SHP77 (cell line): ENCODE measurements around the gene NPBWR2.
"Not testable (repeated sequence)": the region's sequence is repeated elsewhere in the genome, so short reads cannot be mapped to it uniquely, and the experiment has no call there.

ENCODE experiments used
- DNase-seq, 2 experiments: peaks; one replicate each; lab custom pipeline; 2025; lab: John Stamatoyannopoulos, UW

Gene NPBWR2

DNA sequence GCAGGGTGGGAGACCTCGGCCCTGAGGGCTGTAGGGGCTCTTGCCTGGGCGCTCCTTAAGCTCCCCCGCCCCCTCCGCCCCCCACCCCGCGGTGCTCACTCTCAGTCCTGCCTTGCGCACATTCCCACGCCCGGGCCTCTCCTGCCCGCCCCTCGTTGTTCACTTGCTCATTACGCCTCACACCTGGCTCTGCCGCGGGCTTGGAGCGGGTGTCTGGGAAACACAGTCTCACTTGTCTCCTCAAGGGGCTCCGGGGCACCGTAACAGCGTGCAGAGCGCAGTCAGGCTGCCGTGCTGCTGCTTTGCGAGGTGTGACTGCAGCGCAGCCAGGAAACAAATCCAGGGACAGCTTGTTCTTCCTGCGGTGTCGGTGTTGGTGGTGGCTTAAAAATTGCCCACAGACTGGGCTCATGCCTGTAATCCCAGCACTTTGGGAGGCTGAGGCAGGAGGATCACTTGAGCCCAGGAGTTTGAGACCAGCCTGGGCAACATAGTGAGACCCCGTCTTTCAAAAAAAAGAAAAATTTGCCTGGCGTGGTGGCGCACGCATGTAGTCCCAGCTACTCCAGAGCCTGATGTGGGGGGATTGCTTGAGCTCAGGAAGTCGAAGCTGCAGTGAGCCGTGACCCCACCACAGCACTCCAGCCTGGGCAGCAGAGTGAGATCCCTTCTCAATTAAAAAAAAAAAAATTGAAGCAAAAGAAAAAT is 4.6 kb downstream of the NPBWR2 start:
- peak; percentile 70 to 84 for DNase-seq

DNA sequence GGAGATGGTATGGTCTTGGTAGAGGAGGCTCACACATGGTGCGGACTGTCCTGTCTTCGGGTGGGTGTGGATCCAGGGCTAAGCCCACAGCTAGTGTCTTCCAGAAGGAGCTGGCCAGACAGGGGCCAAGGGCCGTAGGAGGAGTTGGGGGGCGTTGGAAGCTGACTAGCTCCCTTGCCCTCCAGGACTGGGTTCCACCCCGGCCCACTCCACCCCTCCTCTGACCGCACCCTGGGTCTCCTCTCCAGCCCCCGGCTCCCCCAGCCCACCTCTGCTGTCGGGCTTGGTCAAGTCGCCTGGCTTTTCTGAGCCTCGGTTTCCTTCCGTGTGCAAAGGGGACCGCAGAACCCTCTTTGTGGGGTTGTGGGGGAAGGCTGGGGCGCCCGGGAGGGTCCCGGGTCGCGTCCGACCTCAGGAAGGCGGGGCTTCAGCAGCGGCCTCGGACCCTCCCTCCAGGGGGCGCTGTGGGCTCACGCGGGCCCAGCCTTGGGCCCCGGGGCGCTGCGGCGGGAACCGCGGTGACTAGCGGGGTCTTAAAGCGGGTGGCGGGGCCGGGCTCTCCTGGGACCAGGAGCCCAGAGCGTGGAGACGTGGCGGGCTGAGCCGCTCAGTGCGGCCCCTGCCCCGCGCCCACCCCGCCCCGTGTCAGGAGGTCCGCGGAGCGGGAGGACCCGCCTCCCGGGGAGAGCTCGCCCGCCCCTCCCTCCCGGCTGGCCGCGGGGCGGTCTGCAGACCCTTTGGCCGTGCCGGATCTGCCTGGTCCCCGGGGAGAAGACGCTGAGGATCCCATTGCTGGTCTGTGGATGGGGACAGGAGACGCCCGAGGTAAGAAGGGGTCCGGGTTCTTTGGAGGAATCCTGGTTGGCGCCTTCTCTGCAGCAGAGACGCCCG is 5.4 kb downstream of the NPBWR2 start:
- DNase-seq: peak; percentile 54 to 74

DNA sequence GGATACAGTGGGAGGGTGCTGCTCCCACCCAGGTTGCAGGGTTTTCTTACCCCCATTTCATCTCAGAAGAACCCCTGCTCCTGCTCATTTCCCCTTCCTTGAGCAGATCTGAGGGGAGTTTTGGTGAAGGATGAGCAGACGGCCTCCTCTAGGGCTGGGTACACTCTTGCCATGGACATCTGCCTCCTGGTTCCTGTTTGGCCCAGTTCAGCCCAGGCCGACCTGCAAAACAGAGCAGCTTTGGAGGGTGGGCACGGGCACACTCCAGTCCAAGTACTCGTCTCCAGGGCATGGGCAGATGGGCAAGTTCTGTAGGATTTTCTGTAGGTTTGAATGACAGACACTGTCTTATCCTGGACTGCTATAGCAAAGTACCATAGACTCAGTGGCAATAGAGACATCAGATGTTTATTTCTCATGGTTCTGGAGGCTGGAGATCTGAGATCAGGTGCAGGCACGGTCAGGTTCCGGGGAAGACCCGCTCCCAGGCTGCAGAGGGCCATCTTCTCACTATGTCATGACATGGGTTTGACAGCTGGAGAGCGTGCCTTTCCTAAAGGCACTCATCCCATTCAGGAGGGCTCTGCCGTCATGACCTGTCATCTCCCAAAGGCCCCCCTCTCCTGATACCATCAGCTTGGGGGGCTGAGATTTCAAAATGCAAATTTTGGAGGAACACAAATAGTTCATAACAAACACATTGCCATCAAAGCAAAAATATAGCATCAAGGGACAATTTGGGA is 6.2 kb downstream of the NPBWR2 start:
- no peak for DNase-seq

- DNase-seq: no peak
These were observed 6.8 kb downstream of the NPBWR2 start for GRCh38 chr20:64100566-64100888.

GRCh38 chr20:64099880-64100565 is 7.3 kb downstream of the NPBWR2 start:
- peak in 1 of 2 experiments; percentile 71 for DNase-seq

DNA sequence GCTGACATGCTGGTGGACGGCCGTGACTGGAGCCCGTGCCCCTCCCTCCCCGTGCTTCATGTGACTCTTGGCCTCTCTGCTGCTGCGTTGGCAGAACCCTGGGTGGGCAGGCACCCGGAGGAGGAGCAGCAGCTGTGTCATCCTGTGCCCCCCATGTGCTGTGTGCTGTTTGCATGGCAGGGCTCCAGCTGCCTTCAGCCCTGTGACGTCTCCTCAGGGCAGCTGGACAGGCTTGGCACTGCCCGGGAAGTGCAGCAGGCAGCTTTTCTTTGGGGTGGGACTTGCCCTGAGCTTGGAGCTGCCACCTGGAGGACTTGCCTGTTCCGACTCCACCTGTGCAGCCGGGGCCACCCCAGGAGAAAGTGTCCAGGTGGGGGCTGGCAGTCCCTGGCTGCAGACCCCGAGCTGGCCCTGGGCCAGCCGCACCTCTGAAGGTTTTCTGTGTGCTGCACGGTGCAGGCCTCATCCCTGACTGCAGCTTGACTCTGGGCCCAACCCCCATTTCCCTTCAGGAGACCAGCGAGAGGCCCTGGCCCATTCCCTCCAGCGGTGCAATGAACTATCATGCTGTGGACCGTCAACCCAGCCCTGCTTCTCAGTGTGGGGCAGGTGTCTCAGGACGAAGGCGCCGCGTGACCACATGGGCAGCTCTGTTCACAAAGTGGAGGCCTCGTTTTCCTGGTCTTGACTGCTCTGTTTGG is 8.1 kb downstream of the NPBWR2 start:
- peak; percentile 95 to 99 for DNase-seq

DNA sequence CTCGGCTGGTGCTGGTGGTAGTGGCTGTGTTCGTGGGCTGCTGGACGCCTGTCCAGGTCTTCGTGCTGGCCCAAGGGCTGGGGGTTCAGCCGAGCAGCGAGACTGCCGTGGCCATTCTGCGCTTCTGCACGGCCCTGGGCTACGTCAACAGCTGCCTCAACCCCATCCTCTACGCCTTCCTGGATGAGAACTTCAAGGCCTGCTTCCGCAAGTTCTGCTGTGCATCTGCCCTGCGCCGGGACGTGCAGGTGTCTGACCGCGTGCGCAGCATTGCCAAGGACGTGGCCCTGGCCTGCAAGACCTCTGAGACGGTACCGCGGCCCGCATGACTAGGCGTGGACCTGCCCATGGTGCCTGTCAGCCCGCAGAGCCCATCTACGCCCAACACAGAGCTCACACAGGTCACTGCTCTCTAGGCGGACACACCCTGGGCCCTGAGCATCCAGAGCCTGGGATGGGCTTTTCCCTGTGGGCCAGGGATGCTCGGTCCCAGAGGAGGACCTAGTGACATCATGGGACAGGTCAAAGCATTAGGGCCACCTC is 8.8 kb downstream of the NPBWR2 start:
- DNase-seq: no peak

- DNase-seq: no peak
These were observed 10.8 kb downstream of the NPBWR2 start for GRCh38 chr20:64096535-64096934.

GRCh38 chr20:64095927-64096326 is 11.4 kb downstream of the NPBWR2 start:
- no peak for DNase-seq

DNA sequence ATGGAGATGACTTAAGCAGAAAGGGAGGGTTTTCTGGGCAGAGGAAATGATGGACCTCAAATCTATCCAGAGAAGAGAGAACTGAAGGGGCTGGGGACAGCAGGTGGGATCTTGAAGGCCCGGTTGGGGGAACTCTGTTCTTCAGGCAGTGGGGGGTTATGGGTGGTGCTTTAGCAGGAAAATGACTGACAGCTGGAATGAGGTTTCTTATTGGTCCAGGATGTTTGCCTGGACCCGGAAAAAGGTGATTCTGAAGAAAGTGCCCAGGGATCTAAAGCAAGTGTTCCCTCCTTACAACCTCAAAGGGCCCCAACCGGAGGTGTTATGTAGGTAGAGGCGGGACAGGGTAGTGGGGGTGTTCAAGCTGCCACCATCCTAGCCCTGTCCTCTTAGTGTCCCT is 11.9 kb downstream of the NPBWR2 start:
- no peak for DNase-seq

DNA sequence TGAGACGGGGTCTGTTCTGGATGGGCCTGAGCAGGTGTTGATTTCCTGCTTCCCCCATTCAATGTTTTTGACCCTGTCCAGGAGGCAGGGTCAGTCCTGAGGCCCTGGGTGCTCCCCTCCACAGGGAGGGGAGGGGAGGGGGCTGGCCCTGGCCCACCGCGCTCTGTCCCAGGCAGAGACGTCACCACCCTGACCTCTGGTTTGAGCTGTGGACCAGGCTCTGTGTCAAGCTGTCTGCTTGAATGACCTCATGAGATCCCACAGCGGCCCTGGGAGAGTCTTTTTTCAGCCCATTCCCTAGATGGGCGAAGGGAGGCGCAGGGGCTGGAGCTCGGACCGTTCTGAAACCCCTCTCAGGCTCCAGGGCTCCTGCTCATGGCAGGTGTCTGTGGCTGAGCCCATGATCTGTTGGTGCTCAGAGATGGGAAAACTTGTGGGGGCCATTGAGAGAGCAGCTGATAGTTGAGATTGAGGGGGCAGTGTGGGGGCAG is 14.3 kb downstream of the NPBWR2 start:
- peak; percentile 78 to 81 for DNase-seq

DNA sequence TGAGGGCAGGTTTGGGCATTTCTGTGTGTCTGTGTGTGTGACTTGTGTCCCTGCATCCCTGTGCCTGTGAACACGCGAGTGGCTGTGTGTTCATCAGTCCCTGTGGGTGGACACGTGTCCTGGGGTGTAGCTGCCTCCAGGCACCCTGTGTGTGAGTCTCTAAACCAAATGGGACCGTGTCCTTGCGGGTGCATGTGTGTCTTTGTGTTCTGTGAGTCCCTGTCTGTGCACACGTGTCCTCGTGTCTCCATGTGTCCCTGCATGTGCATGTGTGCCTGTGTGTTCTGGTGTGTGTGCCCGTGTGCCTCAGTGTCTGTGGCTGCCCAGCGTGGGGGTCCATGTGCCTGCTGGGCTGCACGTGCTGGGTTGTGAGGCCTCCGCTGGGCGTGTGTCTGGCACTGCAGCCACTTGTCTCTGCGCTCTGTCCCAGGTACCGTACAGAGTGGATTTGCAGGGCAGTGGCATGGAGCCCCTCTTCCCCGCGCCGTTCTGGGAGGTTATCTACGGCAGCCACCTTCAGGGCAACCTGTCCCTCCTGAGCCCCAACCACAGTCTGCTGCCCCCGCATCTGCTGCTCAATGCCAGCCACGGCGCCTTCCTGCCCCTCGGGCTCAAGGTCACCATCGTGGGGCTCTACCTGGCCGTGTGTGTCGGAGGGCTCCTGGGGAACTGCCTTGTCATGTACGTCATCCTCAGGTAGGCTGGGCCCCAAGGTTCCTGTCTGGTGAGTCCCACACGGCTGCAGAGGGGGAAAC is 14.9 kb downstream of the NPBWR2 start:
- DNase-seq: peak in 1 of 2 experiments; percentile 44

GRCh38 chr20:64091770-64092169 is 15.6 kb downstream of the NPBWR2 start:
- peak; percentile 53 to 77 for DNase-seq

GRCh38 chr20:64091340-64091739 is 16.0 kb downstream of the NPBWR2 start:
- DNase-seq: peak in 1 of 2 experiments; percentile 56

DNA sequence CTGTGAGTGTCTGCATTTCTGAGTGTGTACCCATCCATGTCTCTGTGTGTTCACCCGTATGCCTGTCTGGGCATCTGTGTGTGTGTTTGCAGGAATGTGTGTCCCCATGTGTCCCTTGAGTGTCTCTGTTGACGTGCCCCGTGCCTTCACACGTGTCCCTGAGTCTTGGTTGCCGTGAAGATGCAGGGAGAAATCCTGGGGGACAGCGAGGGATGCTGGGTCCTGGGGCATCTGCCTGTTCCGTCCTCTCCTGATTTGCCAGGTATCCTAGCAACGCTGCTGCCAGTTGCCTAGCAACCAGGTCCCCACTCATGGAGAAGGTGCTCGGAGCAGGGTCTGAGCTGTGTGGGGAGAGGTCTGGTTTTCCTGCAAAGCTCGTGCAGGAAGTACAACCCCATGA is 17.2 kb downstream of the NPBWR2 start:
- peak; percentile 24 to 39 for DNase-seq

DNA sequence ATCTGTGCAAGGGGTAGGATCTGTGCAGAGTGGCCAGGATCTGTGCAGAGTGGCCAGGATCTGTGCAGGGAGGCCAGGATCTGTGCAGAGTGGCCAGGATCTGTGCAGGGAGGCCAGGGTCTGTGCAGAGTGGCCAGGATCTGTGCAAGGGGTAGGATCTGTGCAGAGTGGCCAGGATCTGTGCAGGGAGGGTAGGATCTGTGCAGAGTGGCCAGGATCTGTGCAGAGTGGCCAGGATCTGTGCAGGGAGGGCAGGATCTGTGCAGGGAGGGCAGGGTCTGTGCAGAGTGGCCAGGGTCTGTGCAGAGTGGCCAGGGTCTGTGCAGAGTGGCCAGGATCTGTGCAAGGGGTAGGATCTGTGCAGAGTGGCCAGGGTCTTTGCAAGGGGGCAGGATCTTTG is 18.8 kb downstream of the NPBWR2 start:
- not testable (repeated sequence) for DNase-seq

- DNase-seq: not testable (repeated sequence)
These were observed 20.0 kb downstream of the NPBWR2 start for GRCh38 chr20:64087226-64087825.

- DNase-seq: no peak
These were observed 20.6 kb downstream of the NPBWR2 start for GRCh38 chr20:64086801-64087200.

- peak in 1 of 2 experiments; percentile 52 for DNase-seq
These were observed 22.6 kb downstream of the NPBWR2 start for GRCh38 chr20:64084685-64085152.
